GM12873 (cell line): Measurements from ENCODE around the gene CIB4.

Experiments used
- TF ChIP-seq, protein P1 (sequence below): IDR thresholded peaks from 2 replicates; pipeline ENCODE4 v1.5.1; 2012; ENCODE audit warnings: low read depth, mild to moderate bottlenecking, moderate library complexity, low read length, control low read depth; ENCODE audit not compliant: insufficient read depth; ENCODE audit errors: missing control alignments

Gene CIB4

DNA sequence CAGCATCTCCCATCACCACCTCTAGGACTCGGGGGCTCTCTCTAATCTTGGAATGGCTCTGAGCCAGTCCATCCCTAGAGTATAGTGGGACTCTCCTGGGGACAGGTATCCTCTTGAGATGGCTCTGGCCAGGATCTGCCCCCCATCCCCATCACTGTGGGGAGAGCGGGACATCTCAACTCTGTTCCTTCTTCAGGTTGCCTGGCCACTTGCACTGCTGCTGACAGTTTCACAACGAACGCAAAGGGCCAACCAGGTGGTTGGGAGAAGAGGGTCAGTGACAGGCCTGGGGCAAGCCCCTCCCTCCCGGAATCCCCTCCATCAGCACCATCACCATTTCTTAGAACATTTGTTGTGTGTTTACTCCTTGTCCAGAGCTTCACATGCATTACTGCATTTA lies 62.6 kb downstream of the CIB4 start:
- TF ChIP-seq, protein P1, sequence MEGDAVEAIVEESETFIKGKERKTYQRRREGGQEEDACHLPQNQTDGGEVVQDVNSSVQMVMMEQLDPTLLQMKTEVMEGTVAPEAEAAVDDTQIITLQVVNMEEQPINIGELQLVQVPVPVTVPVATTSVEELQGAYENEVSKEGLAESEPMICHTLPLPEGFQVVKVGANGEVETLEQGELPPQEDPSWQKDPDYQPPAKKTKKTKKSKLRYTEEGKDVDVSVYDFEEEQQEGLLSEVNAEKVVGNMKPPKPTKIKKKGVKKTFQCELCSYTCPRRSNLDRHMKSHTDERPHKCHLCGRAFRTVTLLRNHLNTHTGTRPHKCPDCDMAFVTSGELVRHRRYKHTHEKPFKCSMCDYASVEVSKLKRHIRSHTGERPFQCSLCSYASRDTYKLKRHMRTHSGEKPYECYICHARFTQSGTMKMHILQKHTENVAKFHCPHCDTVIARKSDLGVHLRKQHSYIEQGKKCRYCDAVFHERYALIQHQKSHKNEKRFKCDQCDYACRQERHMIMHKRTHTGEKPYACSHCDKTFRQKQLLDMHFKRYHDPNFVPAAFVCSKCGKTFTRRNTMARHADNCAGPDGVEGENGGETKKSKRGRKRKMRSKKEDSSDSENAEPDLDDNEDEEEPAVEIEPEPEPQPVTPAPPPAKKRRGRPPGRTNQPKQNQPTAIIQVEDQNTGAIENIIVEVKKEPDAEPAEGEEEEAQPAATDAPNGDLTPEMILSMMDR: no peak

DNA sequence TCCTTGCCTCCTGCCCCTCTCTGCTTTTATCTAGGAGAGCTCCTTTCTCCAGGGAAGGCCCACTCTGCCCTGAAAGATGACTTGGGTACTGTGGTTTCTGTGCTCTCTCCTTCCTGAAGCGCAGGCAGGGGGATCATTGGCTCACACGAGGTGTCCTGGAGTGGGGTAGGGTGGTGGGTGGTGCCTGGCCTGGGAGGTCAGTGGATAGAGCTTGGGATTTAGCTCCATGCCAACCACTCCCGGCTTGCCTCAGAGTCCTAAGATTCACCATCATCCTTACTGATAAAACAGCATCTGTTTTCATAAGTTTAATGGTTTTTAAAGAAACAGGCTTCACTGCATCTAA lies 63.1 kb downstream of the CIB4 start:
- TF ChIP-seq, protein P1: no peak

DNA sequence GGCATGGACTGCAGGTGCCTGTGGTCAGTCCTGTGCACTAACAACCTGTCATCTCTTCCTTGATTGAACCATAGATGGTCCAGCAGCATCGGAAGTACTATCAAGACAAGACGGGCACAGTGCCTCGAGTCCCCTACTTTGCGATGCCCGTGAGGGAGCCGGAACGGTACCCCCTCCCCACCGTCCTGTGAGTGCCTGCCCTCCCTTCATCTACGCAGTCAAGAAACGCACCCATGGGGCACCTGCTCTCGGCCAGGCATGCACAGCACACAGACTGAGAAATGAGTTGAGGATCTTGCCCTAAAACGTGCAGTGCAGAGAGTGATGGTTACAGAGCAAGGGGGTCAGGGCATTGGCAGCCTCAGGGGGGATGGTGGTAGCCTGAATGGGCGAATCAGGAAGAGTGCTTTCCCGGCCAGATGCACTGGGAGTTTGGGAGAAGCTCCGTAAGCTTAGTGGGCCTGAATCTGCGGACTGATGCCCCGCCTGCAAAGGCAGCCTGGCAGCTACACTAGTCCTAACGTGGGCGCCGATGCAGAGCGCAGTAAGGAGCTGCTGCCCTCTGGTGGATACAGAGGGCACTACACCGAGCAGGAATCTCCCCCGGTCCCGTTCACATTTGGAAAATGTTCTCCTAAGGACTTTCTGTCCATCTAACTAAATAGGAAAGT lies 63.6 kb downstream of the CIB4 start:
- TF ChIP-seq, protein P1: peak; percentile 98

DNA sequence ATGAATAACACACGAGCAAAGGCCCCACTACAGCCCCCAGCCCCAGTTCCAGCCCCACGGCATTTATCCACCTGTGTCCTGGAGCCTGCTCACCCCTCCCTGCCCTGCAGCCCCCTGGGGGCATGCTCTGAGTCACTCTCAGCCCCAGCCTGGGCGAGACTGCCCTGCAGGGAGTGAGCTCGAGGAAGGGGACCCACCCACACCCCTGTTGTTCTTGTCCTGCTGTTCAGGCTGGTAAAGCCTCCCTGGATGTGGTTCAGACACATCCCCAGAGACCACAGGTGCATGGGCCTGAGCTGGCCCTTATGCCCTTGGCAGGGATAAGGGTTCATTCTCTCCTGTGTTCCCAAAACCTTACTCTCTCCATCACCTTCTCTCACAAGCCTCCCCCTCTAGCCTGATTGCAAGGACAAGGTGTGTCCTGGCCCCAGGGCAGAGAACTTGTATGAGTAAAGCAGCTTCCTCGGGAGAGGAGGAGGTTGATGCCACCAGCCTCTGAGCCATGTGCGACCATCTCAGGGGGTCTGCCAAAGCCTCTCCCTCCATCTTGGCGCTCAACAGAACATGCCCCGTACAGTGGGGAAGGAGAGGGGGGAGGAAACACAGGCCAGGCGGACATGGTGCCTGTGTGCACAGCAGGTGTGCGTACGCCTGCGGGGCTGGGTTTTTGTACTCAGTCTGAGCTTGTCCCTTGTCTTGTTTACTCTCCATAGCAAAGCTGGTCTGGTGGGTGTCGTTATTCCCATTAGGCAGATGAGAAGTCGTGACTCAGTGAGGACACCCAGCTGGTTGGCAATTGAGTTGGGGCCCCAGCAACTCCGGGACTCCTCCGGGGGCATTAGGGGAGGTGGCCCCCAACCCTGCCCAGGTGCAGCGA lies 64.4 kb downstream of the CIB4 start:
- TF ChIP-seq, protein P1: no peak

DNA sequence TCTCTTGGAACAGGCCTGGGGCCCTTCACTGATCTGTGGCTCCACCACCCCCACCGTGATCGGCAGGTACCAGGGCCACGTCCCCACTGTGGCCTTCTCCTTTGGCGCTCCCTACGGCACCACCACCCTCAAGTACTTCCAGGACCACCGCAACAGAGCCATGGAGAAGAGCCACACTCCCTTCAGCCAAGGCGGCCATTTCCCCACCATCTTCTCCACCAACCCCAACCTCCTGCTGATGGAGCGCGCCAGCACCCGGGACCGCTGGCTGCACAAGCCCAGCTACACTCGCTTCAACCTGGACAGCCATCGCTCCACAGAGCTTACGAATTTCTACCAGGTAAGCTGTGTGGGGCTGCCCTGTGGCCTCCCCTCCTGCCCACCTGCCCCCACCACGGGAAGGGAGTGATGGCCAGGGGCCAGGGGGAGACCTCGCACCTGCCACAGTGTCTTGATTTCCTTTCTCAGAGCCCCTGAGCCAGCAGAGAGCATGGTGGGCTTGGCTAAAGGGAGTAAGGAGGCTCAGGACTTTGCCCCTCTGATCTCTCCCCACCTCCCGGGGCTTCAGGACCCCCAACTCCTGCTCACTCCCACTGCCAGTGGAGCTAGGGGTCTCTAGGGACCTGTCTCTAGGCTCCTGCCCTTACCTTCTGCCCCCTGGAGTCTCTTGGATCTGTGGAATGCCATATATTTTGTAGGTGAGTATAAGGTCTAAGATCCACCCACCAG lies 65.2 kb downstream of the CIB4 start:
- TF ChIP-seq, protein P1: no peak

DNA sequence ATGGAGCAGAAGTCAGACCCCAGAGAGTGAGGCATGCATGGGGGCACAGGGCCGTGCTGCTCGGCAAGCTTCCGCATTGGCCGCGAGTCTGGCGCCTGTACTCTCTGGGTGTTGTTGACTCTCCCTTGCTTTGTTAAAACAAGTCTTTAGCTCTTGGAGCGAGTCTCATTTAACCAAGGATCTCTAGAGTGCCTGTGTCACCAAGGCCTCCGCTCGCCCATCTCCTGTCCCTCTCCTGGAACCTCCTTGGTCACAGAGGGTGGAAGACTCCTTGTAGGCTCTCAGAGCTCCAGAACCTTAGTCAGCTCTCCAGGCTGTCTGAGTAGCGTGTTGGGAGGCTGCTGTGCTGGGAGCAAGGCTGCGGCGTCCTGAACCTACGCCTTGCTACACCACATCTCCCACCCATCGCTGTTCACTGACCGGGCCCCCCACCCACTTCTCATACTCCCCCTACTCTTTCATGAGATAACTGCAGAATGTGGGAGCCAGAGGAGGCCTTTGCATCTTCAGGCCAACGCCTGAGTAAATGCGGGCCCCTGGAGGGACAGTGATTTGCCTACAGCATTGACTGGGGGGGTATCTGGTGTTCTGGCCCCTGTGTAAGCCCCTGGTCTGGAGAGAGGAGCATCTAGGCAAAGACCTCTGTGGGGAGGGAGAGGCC lies 66.1 kb downstream of the CIB4 start:
- TF ChIP-seq, protein P1: no peak
